HepG2 (cell line): ENCODE data around the gene SRSF2. TPM values are rescaled to one million over a fixed set of nuclear protein-coding genes. Genes with fewer than 3 reads are reported as not detected.

Experiments used
- CCDC6 ChIP-seq: sonication (generic); formaldehyde crosslinking; IDR thresholded peaks from 2 replicates; pipeline ENCODE4 v1.8.1; 2022; ENCODE audit warnings: mild to moderate bottlenecking, missing genetic modification reagents, moderate library complexity
- KLF15 ChIP-seq: sonication (generic); formaldehyde crosslinking; IDR thresholded peaks from 2 replicates; pipeline ENCODE4 v1.8.1; 2023; ENCODE audit warnings: borderline replicate concordance, mild to moderate bottlenecking, inconsistent platforms, missing genetic modification reagents, mixed read lengths
- PHF20 ChIP-seq: sonication (generic); formaldehyde crosslinking; IDR thresholded peaks from 2 replicates; pipeline ENCODE4 v1.5.0; 2020; ENCODE audit warnings: mild to moderate bottlenecking, missing genetic modification reagents
- POLR2AphosphoS5 ChIP-seq: IDR thresholded peaks from 2 replicates; pipeline ENCODE4 v1.6.1; 2012; ENCODE audit warnings: low read depth, low read length
- TEAD2 ChIP-seq: sonication (generic); formaldehyde crosslinking; IDR thresholded peaks from 2 replicates; pipeline ENCODE4 v1.9.0; 2021; ENCODE audit warnings: missing genetic modification reagents
- ZBTB2 ChIP-seq: sonication (generic); formaldehyde crosslinking; IDR thresholded peaks from 2 replicates; pipeline ENCODE4 v1.8.0; 2022; ENCODE audit warnings: low read depth, missing genetic modification reagents
- ZNF296 ChIP-seq: sonication (generic); formaldehyde crosslinking; conservative IDR thresholded peaks from 2 replicates; pipeline ENCODE4 v1.5.0; 2020; ENCODE audit warnings: mild to moderate bottlenecking, missing genetic modification reagents
- ZNF460 ChIP-seq: sonication (generic); formaldehyde crosslinking; IDR thresholded peaks from 2 replicates; pipeline ENCODE4 v1.5.1; 2020; ENCODE audit warnings: missing genetic modification reagents, mild to moderate bottlenecking, borderline replicate concordance
- ZNF546 ChIP-seq: sonication (generic); formaldehyde crosslinking; conservative IDR thresholded peaks from 2 replicates; pipeline ENCODE4 v1.8.1; 2023; ENCODE audit warnings: mild to moderate bottlenecking, missing genetic modification reagents
- ZNF563 ChIP-seq: sonication (generic); formaldehyde crosslinking; IDR thresholded peaks from 2 replicates; pipeline ENCODE4 v1.8.0; 2022; ENCODE audit warnings: mild to moderate bottlenecking, moderate library complexity, missing genetic modification reagents
- ZNF576 ChIP-seq: sonication (generic); formaldehyde crosslinking; IDR thresholded peaks from 2 replicates; pipeline ENCODE4 v1.4.0; 2020; ENCODE audit warnings: mild to moderate bottlenecking, missing genetic modification reagents
- ZNF747 ChIP-seq: sonication (generic); formaldehyde crosslinking; IDR thresholded peaks from 2 replicates; pipeline ENCODE4 v1.8.1; 2023; ENCODE audit warnings: missing genetic modification reagents, mild to moderate bottlenecking, borderline replicate concordance
- ZNF777 ChIP-seq: sonication (generic); formaldehyde crosslinking; IDR thresholded peaks from 2 replicates; pipeline ENCODE4 v1.4.0; 2020; ENCODE audit warnings: missing genetic modification reagents
- polyA plus RNA-seq, 8 experiments: library from polyadenylated mRNA; depleted of rRNA in 3 of 8; stranded (reverse) in 7 of 8; unstranded in 1 of 8; fragments of >200 nt; fragmentation: Illumina TruSeq in 4 of 8; extraction: Trizol in 4 of 8; gene quantifications; 2 replicates each; pipeline versions ENCODE4 v1.2.1 to v1.2.3, GENCODE V29; 2011 to 2016; ENCODE audit warnings: low read depth in 4 of 8, missing spikeins in 1 of 8, mixed read lengths in 1 of 8; ENCODE audit not compliant: insufficient read depth in 1 of 8
- total RNA-seq, 5 experiments: library from RNA; depleted of rRNA; stranded (reverse); fragments of >200 nt; fragmentation: Illumina TruSeq; extraction: Trizol; gene quantifications; 2 replicates each; pipeline ENCODE4 v1.2.3, GENCODE V29; 2016; ENCODE audit warnings: low read depth in 1 of 5
- TF ChIP-seq, protein P1 (sequence below): sonication (generic); formaldehyde crosslinking; IDR thresholded peaks from 2 replicates; pipeline ENCODE4 v1.5.0; 2020; ENCODE audit warnings: mild to moderate bottlenecking, missing genetic modification reagents
- TF ChIP-seq, protein P2 (sequence below): sonication (generic); formaldehyde crosslinking; IDR thresholded peaks from 2 replicates; pipeline ENCODE4 v1.4.0; 2020; ENCODE audit warnings: missing genetic modification reagents
- TF ChIP-seq, protein P3 (sequence below): sonication (generic); formaldehyde crosslinking; conservative IDR thresholded peaks from 2 replicates; pipeline ENCODE4 v1.8.1; 2023; ENCODE audit warnings: missing genetic modification reagents
- TF ChIP-seq, protein P4 (sequence below): sonication (generic); formaldehyde crosslinking; IDR thresholded peaks from 2 replicates; pipeline ENCODE4 v1.5.1; 2020; ENCODE audit warnings: missing genetic modification reagents, mild to moderate bottlenecking, borderline replicate concordance
- TF ChIP-seq, protein P5 (sequence below): IDR thresholded peaks from 2 replicates; pipeline ENCODE4 v1.6.1; 2016; ENCODE audit warnings: control low read depth

The SRSF2 gene
- total and polyA plus RNA-seq, 2 of the 13 experiments (the other 11 are each of a cell fraction or from before 2014, with no cell fraction given) = 306 to 319 TPM

- no peak for TF ChIP-seq ZNF747 (CRISPR knock-in tag)
- no peak for TF ChIP-seq TEAD2
- 0 out of 2 replicates have a peak, but pooled peaks have one; percentile 3 for TF ChIP-seq PHF20 (CRISPR knock-in tag)
- TF ChIP-seq, protein P1, sequence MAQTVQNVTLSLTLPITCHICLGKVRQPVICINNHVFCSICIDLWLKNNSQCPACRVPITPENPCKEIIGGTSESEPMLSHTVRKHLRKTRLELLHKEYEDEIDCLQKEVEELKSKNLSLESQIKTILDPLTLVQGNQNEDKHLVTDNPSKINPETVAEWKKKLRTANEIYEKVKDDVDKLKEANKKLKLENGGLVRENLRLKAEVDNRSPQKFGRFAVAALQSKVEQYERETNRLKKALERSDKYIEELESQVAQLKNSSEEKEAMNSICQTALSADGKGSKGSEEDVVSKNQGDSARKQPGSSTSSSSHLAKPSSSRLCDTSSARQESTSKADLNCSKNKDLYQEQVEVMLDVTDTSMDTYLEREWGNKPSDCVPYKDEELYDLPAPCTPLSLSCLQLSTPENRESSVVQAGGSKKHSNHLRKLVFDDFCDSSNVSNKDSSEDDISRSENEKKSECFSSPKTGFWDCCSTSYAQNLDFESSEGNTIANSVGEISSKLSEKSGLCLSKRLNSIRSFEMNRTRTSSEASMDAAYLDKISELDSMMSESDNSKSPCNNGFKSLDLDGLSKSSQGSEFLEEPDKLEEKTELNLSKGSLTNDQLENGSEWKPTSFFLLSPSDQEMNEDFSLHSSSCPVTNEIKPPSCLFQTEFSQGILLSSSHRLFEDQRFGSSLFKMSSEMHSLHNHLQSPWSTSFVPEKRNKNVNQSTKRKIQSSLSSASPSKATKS = no peak
- TF ChIP-seq, protein P2, sequence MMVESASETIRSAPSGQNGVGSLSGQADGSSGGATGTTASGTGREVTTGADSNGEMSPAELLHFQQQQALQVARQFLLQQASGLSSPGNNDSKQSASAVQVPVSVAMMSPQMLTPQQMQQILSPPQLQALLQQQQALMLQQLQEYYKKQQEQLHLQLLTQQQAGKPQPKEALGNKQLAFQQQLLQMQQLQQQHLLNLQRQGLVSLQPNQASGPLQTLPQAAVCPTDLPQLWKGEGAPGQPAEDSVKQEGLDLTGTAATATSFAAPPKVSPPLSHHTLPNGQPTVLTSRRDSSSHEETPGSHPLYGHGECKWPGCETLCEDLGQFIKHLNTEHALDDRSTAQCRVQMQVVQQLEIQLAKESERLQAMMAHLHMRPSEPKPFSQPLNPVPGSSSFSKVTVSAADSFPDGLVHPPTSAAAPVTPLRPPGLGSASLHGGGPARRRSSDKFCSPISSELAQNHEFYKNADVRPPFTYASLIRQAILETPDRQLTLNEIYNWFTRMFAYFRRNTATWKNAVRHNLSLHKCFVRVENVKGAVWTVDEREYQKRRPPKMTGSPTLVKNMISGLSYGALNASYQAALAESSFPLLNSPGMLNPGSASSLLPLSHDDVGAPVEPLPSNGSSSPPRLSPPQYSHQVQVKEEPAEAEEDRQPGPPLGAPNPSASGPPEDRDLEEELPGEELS = no peak
- 0 out of 2 replicates have a peak, but pooled peaks have one; percentile 21 for TF ChIP-seq ZNF563 (CRISPR knock-in tag)
- TF ChIP-seq ZNF777 (CRISPR knock-in tag) = no peak
- TF ChIP-seq CCDC6 = no peak
- TF ChIP-seq ZNF296 = no peak
- no peak for TF ChIP-seq ZBTB2
- no peak for TF ChIP-seq ZNF546
- TF ChIP-seq, protein P3, sequence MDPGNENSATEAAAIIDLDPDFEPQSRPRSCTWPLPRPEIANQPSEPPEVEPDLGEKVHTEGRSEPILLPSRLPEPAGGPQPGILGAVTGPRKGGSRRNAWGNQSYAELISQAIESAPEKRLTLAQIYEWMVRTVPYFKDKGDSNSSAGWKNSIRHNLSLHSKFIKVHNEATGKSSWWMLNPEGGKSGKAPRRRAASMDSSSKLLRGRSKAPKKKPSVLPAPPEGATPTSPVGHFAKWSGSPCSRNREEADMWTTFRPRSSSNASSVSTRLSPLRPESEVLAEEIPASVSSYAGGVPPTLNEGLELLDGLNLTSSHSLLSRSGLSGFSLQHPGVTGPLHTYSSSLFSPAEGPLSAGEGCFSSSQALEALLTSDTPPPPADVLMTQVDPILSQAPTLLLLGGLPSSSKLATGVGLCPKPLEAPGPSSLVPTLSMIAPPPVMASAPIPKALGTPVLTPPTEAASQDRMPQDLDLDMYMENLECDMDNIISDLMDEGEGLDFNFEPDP (CRISPR knock-in tag) = no peak
- TF ChIP-seq, protein P4, sequence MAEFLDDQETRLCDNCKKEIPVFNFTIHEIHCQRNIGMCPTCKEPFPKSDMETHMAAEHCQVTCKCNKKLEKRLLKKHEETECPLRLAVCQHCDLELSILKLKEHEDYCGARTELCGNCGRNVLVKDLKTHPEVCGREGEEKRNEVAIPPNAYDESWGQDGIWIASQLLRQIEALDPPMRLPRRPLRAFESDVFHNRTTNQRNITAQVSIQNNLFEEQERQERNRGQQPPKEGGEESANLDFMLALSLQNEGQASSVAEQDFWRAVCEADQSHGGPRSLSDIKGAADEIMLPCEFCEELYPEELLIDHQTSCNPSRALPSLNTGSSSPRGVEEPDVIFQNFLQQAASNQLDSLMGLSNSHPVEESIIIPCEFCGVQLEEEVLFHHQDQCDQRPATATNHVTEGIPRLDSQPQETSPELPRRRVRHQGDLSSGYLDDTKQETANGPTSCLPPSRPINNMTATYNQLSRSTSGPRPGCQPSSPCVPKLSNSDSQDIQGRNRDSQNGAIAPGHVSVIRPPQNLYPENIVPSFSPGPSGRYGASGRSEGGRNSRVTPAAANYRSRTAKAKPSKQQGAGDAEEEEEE (CRISPR knock-in tag) = no peak
- TF ChIP-seq POLR2AphosphoS5 = no peak
- TF ChIP-seq, protein P5, sequence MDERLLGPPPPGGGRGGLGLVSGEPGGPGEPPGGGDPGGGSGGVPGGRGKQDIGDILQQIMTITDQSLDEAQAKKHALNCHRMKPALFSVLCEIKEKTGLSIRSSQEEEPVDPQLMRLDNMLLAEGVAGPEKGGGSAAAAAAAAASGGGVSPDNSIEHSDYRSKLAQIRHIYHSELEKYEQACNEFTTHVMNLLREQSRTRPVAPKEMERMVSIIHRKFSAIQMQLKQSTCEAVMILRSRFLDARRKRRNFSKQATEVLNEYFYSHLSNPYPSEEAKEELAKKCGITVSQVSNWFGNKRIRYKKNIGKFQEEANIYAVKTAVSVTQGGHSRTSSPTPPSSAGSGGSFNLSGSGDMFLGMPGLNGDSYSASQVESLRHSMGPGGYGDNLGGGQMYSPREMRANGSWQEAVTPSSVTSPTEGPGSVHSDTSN (CRISPR knock-in tag) = no peak
- no peak for TF ChIP-seq ZNF576 (CRISPR knock-in tag)
- no peak for TF ChIP-seq KLF15 (CRISPR knock-in tag)
- 0 out of 2 replicates have a peak, but pooled peaks have one; percentile 17 for TF ChIP-seq ZNF460 (CRISPR knock-in tag)
Measured at GRCh38 chr17:76702076-76702475, 35.1 kb downstream of the SRSF2 start (continued).
